GM12878 (cell line): ENCODE data around the gene C19orf18. TPM values are rescaled to one million over a fixed set of nuclear protein-coding genes. Genes with fewer than 3 reads are reported as not detected.

Experiments
- ATAC-seq: fragments of 200-7000 bp; cut with Tn5 transposase; 3 replicates; pipeline ENCODE4 v1.9.1; 2020; ENCODE audit warnings: mild to moderate bottlenecking, moderate library complexity
- BruUV-seq: library from RNA; stranded (reverse); fragments of 400-500 nt; replicated peaks from 2 replicates; lab custom pipeline; 2021; lab: Mats Ljungman, UMichigan
- CTCF ChIA-PET: fragments of 300-600 bp; sonication (Branson Sonifier 250); formaldehyde crosslinking; extraction: SDS; loops from one replicate; lab custom pipeline; 2021; ENCODE audit warnings: inconsistent platforms; lab: Yijun Ruan, JAX
- POLR2A ChIA-PET: fragments of 350-600 bp; formaldehyde crosslinking; extraction: SDS; loops from one replicate; lab custom pipeline; 2021; ENCODE audit warnings: inconsistent platforms; lab: Charles Lee
- RAD21 ChIA-PET: fragments of 300-600 bp; sonication (Branson Sonifier 250); formaldehyde crosslinking; loops from one replicate; lab custom pipeline; 2023; ENCODE audit warnings: antibody characterized with exemption; ENCODE audit not compliant: unreplicated experiment; lab: Charles Lee
- SMC1A ChIA-PET: fragments of 300-600 bp; sonication (Branson Sonifier 250); formaldehyde crosslinking; loops from one replicate; lab custom pipeline; 2023; ENCODE audit not compliant: unreplicated experiment, uncharacterized antibody; lab: Charles Lee
- DNase-seq: peaks from one replicate; pipeline ENCODE4 v3.0.0-alpha.2; 2011; ENCODE audit warnings: low read depth, low spot score
- FAIRE-seq: peaks from 3 replicates; lab custom pipeline; 2011; peaks lifted over from hg19 to GRCh38; lab: Jason Lieb, UNC
- H2AFZ ChIP-seq: 2 replicates; pipeline ENCODE4 v1.6.0; 2011; ENCODE audit warnings: low read depth, low read length, control low read depth; ENCODE audit not compliant: control insufficient read depth
- H3K27ac ChIP-seq: 2 replicates; pipeline ENCODE4 v1.5.1; 2011; ENCODE audit warnings: control low read depth; ENCODE audit not compliant: control insufficient read depth, insufficient read depth
- H3K27me3 ChIP-seq, 2 experiments: replicated peaks in 1 of 2; 2 replicates each; pipeline versions ENCODE4 v1.6.0 to v1.6.1; 2011; ENCODE audit warnings: low read length in 1 of 2; ENCODE audit not compliant: control insufficient read depth in 2 of 2, insufficient read depth in 2 of 2
- H3K36me3 ChIP-seq, 2 experiments: 2 replicates each; pipeline ENCODE4 v1.5.1; 2011; ENCODE audit warnings: low read length in 1 of 2; ENCODE audit not compliant: control insufficient read depth in 2 of 2, insufficient read depth in 2 of 2
- H3K4me1 ChIP-seq: 2 replicates; pipeline ENCODE4 v1.6.1; 2011; ENCODE audit warnings: mild to moderate bottlenecking, low read length, moderate library complexity, mixed read lengths; ENCODE audit not compliant: control insufficient read depth, insufficient read depth
- H3K4me2 ChIP-seq: 2 replicates; pipeline ENCODE4 v1.6.0; 2011; ENCODE audit warnings: control low read depth; ENCODE audit not compliant: control insufficient read depth, insufficient read depth
- H3K4me3 ChIP-seq: fragments of 200-600 bp; sonication (generic); 2 replicates; pipeline ENCODE4 v1.5.1; 2016
- H3K79me2 ChIP-seq: 2 replicates; pipeline ENCODE4 v1.6.0; 2011; ENCODE audit warnings: low read length; ENCODE audit not compliant: control insufficient read depth, insufficient read depth
- H3K9ac ChIP-seq: 2 replicates; pipeline ENCODE4 v1.8.0; 2011; ENCODE audit warnings: low read length, control low read depth, mixed read lengths; ENCODE audit not compliant: control insufficient read depth, insufficient read depth
- H3K9me3 ChIP-seq: replicated peaks from 3 replicates; pipeline ENCODE4 v1.5.1; 2011; ENCODE audit warnings: mild to moderate bottlenecking, low read length; ENCODE audit not compliant: control insufficient read depth, insufficient read depth
- H4K20me1 ChIP-seq: 2 replicates; pipeline ENCODE4 v1.6.0; 2011; ENCODE audit not compliant: control insufficient read depth, insufficient read depth
- CREB1 ChIP-seq: IDR thresholded peaks from 2 replicates; pipeline ENCODE4 v1.6.1; 2012; ENCODE audit warnings: low read depth, mild to moderate bottlenecking, inconsistent platforms
- CREM ChIP-seq: IDR thresholded peaks from 2 replicates; pipeline ENCODE4 v1.6.1; 2014; ENCODE audit warnings: antibody characterized with exemption, low read depth
- CTCF ChIP-seq, 3 experiments: IDR thresholded peaks in 2 of 3; conservative IDR thresholded peaks in 1 of 3; 2 replicates each; pipeline ENCODE4 v1.5.1; 2011; ENCODE audit warnings: low read depth in 3 of 3, low read length in 3 of 3, mild to moderate bottlenecking in 3 of 3, control low read depth in 2 of 3, moderate library complexity in 2 of 3, inconsistent platforms in 1 of 3, mixed read lengths in 1 of 3; ENCODE audit not compliant: control insufficient read depth in 2 of 3, insufficient read depth in 1 of 3; ENCODE audit errors: extremely low read depth in 1 of 3
- ESRRA ChIP-seq: IDR thresholded peaks from 2 replicates; pipeline ENCODE4 v1.6.1; 2012; ENCODE audit warnings: mild to moderate bottlenecking, low read length, improper control_type of control experiment
- FOXK2 ChIP-seq: fragments of 450-650 bp; IDR thresholded peaks from 2 replicates; pipeline ENCODE4 v1.6.1; 2017; ENCODE audit warnings: mild to moderate bottlenecking, moderate library complexity
- HCFC1 ChIP-seq: fragments of 150-350 bp; IDR thresholded peaks from 2 replicates; pipeline ENCODE4 v1.6.1; 2014; ENCODE audit warnings: low read length
- MEF2A ChIP-seq: IDR thresholded peaks from 2 replicates; pipeline ENCODE4 v1.6.1; 2011; ENCODE audit warnings: low read depth, mild to moderate bottlenecking, low read length, moderate library complexity; ENCODE audit not compliant: insufficient read depth
- RUNX3 ChIP-seq: IDR thresholded peaks from 2 replicates; pipeline ENCODE4 v1.6.1; 2012; ENCODE audit warnings: low read length, inconsistent platforms
- SIX5 ChIP-seq: IDR thresholded peaks from 2 replicates; pipeline ENCODE4 v1.6.1; 2011; ENCODE audit warnings: mild to moderate bottlenecking, low read depth, low read length, moderate library complexity; ENCODE audit not compliant: severe bottlenecking
- STAT1 ChIP-seq: fragments of 450-650 bp; conservative IDR thresholded peaks from 2 replicates; pipeline ENCODE4 v1.6.1; 2014; ENCODE audit warnings: antibody characterized with exemption, mild to moderate bottlenecking
- ZBTB40 ChIP-seq: fragments of 450-650 bp; IDR thresholded peaks from 2 replicates; pipeline ENCODE4 v1.6.1; 2016; ENCODE audit warnings: mild to moderate bottlenecking, moderate library complexity, borderline replicate concordance
- ZNF687 ChIP-seq: fragments of 450-650 bp; IDR thresholded peaks from 2 replicates; pipeline ENCODE4 v1.6.1; 2017; ENCODE audit warnings: mild to moderate bottlenecking, moderate library complexity
- ZSCAN29 ChIP-seq: fragments of 450-650 bp; IDR thresholded peaks from 2 replicates; pipeline ENCODE4 v1.6.1; 2017; ENCODE audit warnings: mild to moderate bottlenecking, moderate library complexity
- WGBS: methylation state at CpG from one replicate; pipeline ENCODE4 v1.1.6; 2016; ENCODE audit warnings: low lambda C conversion rate; ENCODE audit not compliant: insufficient replicate concordance, insufficient coverage; ENCODE audit errors: missing lambda C conversion rate; 5-methylcytosine and 5-hydroxymethylcytosine counted together
- in situ Hi-C: fragments of 300-500 bp; cut with MboI; formaldehyde crosslinking; loops from 9 replicates; pipeline ENCODE4 v1.14.3; 2018; ENCODE audit warnings: mixed read lengths
- intact Hi-C: fragments of 100-400 bp; cut with micrococcal nuclease; formaldehyde crosslinking; loops from one replicate; pipeline ENCODE4 v1.14.2; 2022; ENCODE audit not compliant: unreplicated experiment
- polyA plus RNA-seq, 11 experiments: library from polyadenylated mRNA; depleted of rRNA in 4 of 11; unstranded in 6 of 11; stranded (reverse) in 5 of 11; fragments of >200 nt; fragmentation: Nextera tagmentation in 4 of 11; fragmentation: Illumina TruSeq in 1 of 11; extraction: Ambion mirVana in 4 of 11; extraction: Trizol in 1 of 11; gene quantifications; 1 replicate in 1 of 11; 2 replicates in 10 of 11; pipeline versions ENCODE4 v1.2.1 to v1.2.3, GENCODE V29; 2011 to 2016; ENCODE audit warnings: inconsistent platforms in 2 of 11, missing spikeins in 2 of 11, low read depth in 1 of 11
- total RNA-seq, 4 experiments: library from RNA; depleted of rRNA in 3 of 4; stranded (reverse); fragments of >200 nt in 3 of 4; fragmentation: Illumina TruSeq in 1 of 4; extraction: Trizol in 1 of 4; gene quantifications; 2 replicates each; pipeline versions ENCODE4 v1.2.1 to v1.2.3, GENCODE V29; 2013 to 2021

C19orf18 gene
- total and polyA plus RNA-seq, 10 of the 15 experiments (the other 5 are each of a cell fraction or from before 2014, with no cell fraction given) = 0.12 to 0.29 (median 0.21) TPM; not detected in 7

GRCh38 chr19:58010507-58010906 is 36.2 kb upstream of the C19orf18 start (continued):
- TF ChIP-seq ZBTB40 (no peak), FOXK2 (no peak), HCFC1 (no peak)

GRCh38 chr19:58009666-58010301 is 35.5 kb upstream of the C19orf18 start:
- peak overlapping the region; percentile 65 for H2AFZ ChIP-seq
- POLR2A ChIA-PET = no interaction called here
- CTCF ChIA-PET = no interaction called here
- no peak overlapping the region for H3K9ac ChIP-seq
- 24% methylated on average over 41 of the region's 41 CpGs for WGBS
- RAD21 ChIA-PET = no interaction called here
- no peak for FAIRE-seq
- H3K4me2 ChIP-seq = peak overlapping the region; percentile 68
- in situ Hi-C loops (no loop called here), intact Hi-C loops (no loop called here)
- H3K4me1 ChIP-seq = no peaks in the 10 kb centered on the region
- H4K20me1 ChIP-seq = no peaks in the 10 kb centered on the region
- H3K27me3 ChIP-seq = no peaks in the 10 kb centered on the region
- BruUV-seq = no TSS peak
- SMC1A ChIA-PET = no interaction called here
- no peaks in the 10 kb centered on the region for H3K36me3 ChIP-seq
- no peaks in the 10 kb centered on the region for H3K79me2 ChIP-seq
- H3K4me3 ChIP-seq = peak overlapping the region; percentile 27; the same call in 1 of the 2 replicates
- H3K9me3 ChIP-seq = peaks cover 25% of the 10 kb centered on the region; the same call in 2 of the 3 replicates
- ATAC-seq = no peak; the same call in 2 of the 3 replicates
- DNase-seq = no peak
- no peak overlapping the region for H3K27ac ChIP-seq
- TF ChIP-seq RUNX3 = no peak
- TF ChIP-seq ZSCAN29 = no peak
- TF ChIP-seq STAT1 = no peak
- TF ChIP-seq MEF2A = no peak
- peak; percentile 49; the same call in 1 of the 2 replicates for TF ChIP-seq CREM
- peak; percentile 88 for TF ChIP-seq CREB1
- TF ChIP-seq CTCF (IDR thresholded peaks at IDR 0.05 in 2 of 3, conservative IDR thresholded peaks at IDR 0.05 in 1 of 3; ENCODE audit: control insufficient read depth in 2 of 3, extremely low read depth in 1 of 3, insufficient read depth in 1 of 3, low read depth in 3 of 3, low read length in 3 of 3) = no peak
- TF ChIP-seq ESRRA = no peak
- peak; percentile 20 for TF ChIP-seq SIX5
- no peak for TF ChIP-seq ZNF687
